ENCODE data around the gene CEBPG.

The CEBPG gene

DNA sequence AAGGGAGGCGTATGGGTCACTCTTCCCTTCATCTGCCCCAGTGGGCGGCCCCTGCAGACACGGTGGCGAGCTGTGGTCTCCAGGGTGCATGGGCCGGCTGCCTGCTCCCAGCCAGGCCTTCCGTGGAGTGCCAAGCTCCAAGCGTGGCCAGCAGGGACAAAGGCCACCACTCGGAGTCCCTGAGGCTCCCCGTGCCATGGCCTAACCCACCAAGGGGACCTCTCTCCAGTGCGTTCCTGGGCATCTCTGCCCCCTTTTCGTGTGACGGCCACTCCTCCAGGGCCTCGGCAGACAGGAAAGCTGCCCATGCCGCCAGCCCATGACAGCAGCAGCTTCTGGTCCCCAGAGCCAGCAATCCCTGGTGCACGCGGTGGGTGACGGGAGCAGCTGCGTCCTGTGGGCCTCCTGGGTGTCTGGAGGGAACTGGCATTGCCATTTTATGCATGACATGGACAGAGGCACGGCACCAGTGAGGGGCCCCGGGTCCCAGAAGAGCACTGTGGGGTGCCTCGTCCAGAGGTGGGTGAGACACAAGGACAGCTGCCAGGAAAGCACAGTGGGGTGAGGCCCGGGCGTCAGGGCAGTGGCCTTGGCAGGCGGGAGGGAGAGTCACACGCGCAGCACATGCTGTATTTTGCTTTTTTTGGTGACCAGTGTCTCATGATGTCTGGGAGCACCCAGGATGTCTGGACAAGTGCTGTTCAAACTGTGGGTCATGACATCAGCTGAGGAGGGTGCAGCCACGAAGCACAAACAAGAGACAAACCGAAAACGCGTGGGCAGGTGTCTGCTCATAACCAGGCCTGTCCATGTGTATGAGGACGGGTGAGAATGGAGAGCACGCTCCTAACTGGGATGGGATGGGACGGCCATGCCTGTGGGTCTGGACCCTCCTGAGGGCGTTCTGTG is 32.3 kb downstream of the CEBPG start:
- DNase-seq, result no peak

DNA sequence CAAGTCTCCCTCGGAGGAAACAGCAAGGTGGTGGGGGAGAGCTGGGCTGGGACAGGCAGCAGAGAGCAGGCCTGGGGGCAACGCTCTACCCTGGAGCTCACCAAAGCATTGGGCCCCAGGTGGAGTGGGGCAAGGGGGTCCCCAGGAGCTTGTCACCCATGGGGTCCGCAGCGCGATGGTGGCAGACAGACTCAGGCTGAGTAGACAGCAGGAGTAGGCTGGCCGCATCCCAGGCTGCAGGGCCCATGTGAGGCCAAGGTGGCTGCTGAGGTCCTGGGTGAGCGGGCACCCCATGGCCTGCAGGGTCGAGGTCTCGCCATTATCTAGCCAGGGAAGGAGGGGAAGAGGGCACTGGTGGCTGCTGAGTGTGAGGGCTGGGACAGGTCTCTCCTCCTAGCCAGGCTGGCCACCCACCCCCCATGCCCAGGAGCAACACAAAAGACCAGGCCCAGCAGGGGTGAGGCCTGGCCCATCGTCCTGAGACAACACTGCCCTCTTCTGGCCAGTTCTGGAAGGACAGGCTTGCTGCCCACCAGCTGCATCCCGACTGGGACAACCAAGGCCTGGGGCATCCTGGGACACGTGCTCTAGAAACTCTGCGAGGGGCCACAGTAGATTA is 33.1 kb downstream of the CEBPG start:
- peak; percentile 58 for DNase-seq

DNA sequence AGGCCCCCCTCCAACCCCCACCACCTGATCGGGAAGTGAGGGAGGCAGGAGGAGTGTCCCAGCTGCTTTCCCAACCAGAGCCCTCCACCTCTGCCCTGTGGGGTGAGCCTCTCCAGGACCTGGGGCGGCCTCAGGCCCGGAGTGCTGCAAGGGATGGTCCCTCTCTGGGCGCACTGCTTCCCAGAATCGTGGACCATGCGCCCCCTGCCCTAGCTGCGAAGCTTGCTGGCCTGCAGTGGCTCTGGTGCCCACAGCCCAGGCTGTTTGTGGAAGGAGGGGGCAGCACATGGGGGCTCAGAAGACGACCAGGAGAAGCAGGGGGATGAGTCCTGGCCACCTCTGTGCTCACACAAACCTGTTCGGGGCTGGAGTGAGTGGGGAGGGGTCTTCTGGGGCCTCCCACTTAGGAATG is 33.6 kb downstream of the CEBPG start:
- DNase-seq, result peak; percentile 26

DNA sequence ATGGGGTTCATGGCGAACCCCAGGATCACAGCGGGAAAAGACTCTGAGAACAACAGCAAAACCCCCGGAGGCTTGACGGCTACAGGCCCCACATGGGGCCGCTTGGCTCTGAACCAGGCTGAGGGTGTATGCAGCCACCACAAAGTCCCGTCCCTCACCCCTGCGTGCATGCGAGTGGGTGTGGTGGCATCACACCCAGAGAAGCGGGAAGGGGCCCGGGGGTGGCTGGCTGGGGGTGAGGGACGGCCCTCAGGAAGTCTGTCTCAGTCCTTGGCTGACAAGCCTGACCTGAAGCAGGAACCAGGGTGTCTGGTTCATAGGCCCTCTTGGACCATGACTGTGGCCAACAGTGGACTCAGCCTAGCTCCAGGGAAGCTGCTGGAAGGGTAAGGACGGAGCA is 34.2 kb downstream of the CEBPG start:
- no peak for DNase-seq

- DNase-seq, result no peak
These were observed 34.6 kb downstream of the CEBPG start for GRCh38 chr19:33408116-33408515.

DNA sequence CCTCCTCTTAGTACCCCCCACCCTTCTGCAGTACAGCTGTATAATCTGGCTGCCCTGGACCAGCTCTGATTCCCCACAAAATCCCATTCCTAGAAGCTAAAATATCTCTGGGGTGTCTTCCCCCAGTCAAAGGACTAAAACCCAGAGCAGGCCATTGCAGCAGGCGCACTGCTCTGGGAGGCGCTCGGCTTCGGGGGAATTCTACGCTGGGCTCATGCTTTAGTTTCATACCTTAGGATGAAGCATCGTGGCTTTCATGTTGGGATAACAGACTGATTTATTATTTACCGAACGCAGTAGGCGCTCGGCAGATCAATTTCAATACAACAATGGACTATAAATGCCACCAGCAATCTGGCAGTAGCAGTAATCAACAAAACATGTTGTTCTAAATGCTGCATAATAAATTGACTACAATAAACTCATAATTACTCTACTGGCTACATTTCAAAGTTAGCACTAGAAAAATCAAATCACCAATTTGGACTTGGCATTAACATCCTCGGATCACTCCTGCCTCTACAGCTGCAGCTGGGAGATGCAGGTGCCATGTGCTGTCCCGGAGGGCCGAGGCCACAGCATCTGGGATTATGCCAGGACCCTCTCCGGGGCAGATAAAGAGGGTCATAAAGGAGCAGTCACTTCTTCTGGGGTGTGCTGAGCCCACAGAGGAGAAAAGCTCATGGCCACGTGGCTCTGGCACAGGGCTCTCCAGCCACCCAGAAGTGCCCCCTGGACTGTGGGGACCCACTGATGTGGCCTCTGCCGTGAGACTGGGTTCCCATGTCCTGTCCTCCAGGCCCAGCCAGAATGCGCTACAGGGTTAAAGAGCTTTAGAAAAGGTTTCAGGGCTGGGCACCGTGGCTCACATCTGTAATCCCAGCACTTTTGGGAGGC is 35.3 kb downstream of the CEBPG start:
- no peak for DNase-seq

DNA sequence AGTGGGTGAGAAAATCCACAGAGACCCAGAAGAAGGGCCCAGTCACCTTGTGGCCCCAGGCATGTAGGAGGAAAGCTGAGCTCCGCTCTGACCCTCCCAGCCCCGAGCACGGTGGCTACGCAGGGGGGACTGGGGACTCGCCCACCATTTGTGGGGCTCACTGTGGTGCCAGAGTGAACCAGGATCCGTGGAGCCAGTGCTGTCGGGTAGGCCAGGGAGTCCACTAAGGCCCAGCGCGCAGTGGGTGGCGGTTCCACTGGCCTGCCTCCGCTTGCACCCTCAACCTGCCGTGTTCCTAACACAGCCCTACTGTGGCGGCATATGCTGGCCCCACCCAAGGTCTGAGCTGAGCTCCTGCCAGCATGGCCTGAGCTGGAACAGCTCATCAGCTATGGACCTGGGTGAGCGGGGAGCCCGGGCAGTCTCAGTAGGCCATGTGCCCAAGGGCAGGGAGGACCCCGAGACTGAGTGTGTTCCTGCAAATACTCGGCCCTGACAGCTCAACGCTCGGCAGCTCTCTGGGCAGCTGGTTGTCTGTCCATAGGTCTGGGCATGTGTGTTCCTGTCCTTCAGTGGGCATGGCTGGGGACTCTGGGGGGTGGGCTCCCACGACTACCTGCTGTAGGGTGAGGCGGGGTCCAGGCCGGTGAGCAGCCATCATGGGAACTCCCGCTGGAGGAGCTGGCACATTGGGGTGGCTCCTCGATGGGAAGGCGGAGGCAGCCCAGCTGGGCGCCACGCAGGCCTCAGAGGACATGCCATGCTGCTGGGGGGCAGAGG is 36.6 kb downstream of the CEBPG start:
- no peak for DNase-seq

- DNase-seq, result no peak
These were observed 37.4 kb downstream of the CEBPG start for GRCh38 chr19:33410915-33411401.

DNA sequence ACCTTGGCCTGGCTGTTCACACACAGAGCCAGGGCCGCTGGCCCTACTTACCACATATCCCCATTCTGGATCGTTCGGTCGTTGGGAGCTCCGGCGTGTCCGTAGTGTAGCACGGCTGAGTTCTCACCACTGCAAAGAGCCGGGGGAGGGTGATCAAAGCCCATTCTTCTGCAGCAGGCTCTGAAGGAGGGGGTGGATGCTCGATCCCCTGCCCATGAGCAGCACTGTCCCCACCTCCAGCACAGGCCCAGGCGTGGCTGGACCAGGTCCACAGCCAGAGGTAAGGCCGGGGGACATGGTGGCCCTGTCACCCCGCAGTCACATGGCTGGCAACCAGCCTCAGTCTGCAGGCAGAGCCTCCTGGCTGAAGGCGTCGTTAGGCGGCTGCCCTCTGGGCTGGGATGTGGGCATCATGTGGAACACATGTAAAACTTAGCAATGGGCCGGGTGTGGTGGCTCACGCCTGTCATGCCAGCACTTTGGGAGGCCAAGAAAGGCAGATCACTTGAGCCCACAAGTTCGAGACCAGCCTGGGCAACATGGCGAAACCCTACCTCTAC is 38.2 kb downstream of the CEBPG start:
- no peak for DNase-seq

- no peak for DNase-seq
These were observed 39.3 kb downstream of the CEBPG start for GRCh38 chr19:33412601-33413425.

GRCh38 chr19:33413426-33413725 is 39.9 kb downstream of the CEBPG start:
- DNase-seq, result no peak

GRCh38 chr19:33413868-33414666 is 40.6 kb downstream of the CEBPG start:
- no peak for DNase-seq

DNA sequence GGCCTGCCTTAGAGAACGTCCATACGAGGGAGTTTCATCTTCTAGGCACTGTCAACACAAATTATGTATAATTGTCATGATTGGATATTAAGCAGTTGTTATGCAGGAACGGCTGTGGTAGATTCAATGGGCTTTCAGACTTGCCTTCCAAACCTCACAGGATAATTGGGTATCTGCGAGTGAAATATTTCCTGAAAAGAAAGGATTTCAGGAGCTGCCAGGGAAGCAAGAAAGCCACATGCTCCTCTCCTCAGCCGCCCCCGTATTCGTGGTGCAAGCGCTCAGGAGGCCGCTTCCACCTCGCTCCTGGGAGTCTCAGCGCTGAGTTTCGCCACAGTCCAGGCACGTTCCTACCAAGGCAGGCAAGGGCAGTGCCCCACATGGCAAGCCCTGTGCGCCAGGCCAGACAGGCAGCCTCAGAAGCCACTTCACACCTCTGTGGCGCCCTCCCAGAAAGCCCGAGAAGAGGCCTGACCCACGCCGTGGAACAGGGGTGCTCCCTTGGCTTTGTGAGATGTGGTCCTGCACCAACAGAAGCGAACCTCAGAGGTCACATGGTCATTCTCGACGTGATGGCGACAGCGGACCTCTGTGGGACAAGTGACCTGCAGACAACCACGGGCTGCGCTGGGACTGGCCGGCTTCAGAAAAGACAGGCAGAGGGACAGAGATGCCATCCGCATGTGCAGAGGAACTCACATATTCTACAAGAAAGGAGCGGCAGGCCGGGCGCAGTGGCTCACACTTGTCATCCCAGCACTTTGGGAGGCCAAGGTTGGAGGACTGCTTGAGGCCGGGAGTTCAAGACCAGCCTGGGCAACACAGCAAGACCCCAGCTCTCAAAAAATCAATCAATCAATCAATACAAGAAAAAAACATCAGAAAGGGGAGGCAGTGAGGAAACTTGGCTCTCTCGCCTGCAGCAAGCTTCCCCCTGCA is 41.4 kb downstream of the CEBPG start:
- DNase-seq, result no peak

DNA sequence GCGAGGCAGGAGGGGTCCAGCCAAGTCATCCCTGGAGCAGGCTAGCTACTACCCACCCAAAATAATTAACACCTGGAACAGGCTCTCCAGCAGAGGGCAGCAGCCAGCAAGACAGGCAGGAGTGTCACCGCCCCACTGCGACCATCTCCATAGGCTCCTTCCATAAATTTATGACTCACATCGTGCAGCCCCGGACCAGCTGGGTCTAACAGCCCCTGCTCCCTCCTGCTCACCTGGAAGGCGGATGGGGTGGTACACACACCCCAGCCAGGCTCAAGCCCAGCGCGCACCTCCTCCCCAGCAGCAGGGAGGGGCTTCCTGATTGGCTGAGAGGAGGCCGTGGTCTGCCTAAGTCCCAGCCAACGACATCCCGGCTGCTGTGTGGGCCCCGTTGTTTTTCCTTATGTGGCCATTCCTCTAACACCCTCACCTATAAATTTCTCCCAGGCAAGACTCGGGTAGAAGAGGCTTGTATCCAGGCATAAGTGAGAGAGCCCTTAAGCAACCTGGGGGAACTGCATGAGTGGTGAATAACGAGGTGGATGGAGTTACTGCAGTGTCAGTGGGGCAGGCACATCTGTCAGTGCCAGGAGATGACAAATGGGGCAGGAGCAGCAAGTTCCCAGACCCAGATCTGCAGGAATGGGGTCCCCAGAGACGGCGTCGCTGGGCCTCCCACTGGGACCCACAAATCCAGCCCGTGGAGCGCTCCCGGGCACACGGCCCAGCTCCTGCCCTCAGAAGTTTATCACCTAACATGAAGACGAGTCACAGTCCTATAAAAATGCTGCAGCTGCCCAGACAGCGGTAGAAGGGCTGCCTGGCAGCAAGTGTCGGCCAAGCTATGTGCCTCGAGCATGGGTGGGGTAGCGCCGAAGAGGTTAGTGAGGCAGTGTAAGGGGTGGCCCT is 43.1 kb downstream of the CEBPG start:
- DNase-seq, result peak; percentile 66

GRCh38 chr19:33417751-33418150 is 44.2 kb downstream of the CEBPG start:
- no peak for DNase-seq

DNA sequence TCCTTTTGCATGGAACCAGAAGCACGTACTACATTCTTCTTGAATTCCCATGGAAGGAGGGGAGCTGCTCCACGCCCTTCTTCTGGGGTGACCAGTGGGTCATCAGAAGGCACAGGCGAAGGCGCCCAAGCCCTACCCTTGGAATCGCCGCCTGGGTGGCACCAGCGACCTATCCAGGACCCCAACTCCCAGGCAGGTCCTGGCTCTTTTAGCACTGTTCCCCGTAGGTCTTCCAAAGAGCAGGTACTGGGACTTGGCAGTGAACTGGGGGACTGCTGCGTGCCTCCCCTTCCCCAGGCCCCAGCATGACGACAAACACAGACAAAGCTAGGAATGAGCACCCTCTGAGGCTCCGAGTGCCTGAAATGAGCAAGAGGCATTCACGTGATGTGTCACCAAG is 45.0 kb downstream of the CEBPG start:
- no peak for DNase-seq
